GF-D8 (cell line): ENCODE measurements around the gene PKNOX2.
A peak's percentile ranks its signal among the peaks of the same experiment; 100 is the strongest.

ENCODE experiments used
- DNase-seq: peaks from one replicate; lab custom pipeline; 2025; lab: John Stamatoyannopoulos, UW

Gene PKNOX2, protein sequence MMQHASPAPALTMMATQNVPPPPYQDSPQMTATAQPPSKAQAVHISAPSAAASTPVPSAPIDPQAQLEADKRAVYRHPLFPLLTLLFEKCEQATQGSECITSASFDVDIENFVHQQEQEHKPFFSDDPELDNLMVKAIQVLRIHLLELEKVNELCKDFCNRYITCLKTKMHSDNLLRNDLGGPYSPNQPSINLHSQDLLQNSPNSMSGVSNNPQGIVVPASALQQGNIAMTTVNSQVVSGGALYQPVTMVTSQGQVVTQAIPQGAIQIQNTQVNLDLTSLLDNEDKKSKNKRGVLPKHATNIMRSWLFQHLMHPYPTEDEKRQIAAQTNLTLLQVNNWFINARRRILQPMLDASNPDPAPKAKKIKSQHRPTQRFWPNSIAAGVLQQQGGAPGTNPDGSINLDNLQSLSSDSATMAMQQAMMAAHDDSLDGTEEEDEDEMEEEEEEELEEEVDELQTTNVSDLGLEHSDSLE

DNA sequence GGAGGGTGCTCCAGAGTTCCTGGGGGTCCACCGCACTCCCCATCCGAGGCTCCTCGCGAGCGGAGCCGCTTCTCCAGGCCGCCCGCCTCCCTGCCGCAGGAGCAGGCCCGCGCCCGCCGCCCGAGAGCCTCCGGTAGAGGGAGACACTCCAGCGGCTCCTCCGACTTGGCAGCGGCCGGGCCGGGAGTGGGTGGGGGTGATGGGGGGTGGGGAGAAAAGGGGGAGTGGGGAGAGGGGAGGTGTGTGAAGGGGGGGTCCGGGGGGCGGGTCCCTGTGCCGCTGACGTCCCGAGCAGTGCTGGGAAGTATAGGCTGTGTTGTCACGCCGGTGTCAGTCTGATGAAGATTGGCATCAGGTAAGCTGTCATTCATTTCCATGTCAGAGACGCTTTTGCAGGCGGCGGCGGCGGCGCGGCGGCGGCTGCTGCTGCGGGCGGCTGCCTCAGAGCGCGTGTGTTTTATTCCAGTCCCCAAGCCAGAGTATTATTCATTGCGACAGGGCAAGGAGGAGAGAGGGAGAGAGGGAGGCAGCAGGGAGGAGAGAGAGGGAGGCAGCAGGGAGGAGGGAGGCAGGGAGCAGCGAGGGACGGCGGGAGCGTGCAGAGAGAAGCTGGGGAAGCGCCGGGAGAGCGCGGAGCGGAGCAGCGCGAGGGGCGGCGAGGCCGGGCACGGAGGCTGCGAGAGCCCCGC, at the start of gene PKNOX2:
Gene PKNOX2 (plus strand): TSS at position 330 of the 689 bp plus-strand sequence. CDS start 186,555 bp downstream, outside the sequence.
- no peak for DNase-seq

DNA sequence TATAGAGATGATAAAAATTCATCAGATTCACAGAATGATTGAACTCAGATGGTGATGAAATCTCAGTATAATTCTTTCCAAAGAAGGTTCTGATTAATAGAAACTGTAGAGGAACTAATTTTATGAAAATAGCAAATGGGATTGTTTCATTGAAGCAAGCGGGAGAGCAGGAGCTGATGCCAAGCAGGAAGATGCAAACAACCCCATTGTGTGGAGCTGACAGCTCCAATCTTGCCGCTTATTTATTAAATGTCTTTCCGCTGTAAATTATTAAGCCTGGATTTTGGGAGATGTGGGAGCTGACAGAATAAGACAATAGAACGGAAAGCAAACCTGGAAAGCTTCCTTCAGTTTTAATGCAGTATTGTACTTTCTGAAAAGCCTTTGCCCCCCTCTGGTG, 47.1 kb upstream of the PKNOX2 start:
- DNase-seq: no peak

GRCh38 chr11:125123194-125123946, 41.2 kb upstream of the PKNOX2 start:
- DNase-seq: no peak

DNA sequence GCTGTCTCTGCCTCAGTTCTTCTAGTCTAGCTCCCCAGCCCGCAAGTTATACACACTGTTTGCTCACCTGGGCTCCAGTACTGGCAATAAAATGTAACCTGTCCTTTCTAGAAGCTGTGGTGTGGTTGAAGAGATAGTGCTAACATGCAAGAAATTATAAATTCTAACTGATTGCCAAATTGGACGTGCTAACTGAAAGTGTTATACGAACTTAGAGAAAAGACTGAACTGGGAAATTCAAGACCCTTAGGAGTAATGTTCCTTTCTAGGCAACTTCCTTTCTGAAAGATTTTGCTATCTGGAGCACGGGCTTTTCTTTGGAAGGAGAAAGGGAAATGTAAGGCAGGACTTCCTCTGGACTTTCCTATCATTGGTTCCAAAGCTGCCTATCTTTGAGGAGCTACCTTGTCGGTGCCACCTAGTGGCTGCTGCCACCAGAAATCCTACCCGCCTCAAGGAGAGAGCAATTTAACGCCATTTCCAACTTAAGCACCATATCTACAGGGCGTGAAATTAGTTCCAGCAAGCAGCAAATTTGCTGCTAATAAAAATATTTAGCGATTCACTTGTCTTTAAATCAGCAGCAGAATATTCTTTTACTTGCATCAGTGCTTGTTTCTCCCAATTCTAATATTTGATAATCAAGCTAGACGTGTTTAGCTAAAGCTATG, 40.5 kb upstream of the PKNOX2 start:
- peak; percentile 57 for DNase-seq

DNA sequence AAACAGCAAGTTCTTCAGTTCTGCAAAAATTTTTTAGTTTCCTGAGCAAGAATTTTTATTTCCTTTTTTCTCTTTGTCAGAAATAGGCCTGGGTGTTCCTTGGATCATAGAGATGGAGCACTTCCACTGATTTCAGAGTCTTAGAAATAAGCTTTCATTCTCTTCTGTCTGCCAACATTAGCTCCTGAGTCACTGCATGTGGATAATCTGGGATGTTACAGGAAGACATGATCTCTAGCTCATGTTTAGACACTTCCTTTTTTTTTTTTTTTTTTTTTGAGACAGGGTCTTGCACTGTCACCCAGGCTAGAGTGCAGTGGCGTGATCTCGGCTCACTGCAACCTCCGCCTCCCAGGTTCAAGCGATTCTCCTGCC, 39.9 kb upstream of the PKNOX2 start:
- no peak for DNase-seq

DNA sequence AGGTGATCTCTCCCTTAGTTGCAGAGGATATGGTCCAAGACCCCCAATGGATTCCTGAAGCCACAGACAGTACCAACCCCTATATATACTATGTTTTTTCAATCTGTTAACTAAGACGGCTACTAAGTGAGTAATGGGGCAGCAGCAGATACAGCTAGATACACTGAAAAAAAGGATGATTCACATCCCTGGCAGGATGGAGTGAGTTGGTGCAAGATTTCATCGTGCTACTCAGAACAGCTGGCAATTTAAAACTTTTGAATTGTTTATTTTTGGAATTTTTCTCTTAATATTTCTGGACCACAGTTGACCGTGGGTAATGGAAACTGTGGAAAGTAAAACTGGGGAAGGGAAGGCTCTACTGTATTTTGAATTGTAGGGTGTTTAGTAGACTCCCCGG, 36.1 kb upstream of the PKNOX2 start:
- DNase-seq: no peak

DNA sequence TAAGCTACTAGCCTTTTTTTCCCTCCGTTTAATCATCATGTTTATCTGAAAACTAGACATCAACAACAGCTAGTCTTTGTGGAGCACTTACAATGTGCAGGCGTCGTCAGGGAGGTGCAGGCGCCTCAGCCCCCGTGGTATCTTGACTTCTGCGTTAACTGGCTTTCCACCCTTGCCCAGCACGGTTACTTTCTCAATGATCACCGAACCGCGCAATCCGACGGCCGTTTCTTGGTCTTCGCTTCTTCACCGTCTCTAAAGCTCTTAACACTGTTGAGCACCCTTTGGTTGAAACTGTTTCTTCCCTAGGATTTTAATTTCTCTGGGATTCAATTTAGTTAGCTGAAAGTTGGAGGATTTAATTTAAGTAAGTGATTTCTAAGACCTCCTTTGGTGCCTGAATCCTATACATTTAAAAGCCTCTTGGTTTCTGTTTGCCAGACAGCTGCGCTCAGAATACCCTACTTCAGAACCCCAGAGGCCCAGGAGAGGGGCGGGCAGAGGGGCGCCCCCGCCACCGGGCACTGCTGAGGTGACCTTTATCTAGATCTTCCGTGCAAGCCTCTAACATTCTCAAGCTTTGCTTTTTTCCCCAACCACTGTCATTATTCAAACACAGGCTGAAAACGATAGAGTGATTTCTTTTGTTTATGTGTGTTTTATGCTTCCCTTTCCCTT, 35.1 kb upstream of the PKNOX2 start:
- DNase-seq: no peak

DNA sequence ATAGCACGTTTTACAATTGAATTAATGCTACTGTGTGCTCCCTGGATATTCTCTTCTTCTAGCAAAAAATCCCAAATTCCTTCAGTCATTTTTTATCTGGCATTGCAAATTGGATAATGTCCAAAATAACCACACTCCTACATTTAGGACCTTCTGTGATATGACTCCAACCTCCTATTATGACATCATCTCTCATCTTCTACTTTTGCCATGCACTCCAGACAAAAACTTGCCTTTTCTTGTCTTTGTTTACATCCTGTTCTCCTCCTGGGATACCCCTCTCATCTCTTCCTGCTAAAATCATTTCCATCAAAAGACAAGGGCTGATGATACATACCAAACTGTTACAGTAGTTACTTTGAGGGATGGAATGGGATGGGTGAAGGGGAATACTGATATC, 32.5 kb upstream of the PKNOX2 start:
- DNase-seq: no peak

- no peak for DNase-seq
These were observed 32.0 kb upstream of the PKNOX2 start for GRCh38 chr11:125132596-125132995.

DNA sequence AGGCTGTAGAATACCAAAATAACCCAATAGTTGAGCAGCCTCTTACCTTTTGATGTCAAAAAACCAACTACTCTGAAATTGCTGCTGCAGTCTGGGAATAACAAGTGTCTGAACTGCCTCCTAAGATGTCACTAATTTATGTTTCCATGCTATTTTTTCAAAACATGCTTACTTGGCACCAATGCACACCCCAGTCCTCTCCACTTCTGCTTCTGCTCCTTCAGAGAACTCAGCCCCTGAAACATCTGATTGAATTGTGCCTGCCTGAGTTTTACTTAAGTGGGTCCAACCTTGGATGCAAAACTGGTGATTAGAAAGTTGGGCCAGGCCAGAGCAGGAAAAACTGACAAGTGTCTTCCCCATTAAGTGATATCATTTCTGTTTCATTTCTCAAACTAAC, 28.6 kb upstream of the PKNOX2 start:
- DNase-seq: no peak

- no peak for DNase-seq
These were observed 25.6 kb upstream of the PKNOX2 start for GRCh38 chr11:125138966-125139365.

DNA sequence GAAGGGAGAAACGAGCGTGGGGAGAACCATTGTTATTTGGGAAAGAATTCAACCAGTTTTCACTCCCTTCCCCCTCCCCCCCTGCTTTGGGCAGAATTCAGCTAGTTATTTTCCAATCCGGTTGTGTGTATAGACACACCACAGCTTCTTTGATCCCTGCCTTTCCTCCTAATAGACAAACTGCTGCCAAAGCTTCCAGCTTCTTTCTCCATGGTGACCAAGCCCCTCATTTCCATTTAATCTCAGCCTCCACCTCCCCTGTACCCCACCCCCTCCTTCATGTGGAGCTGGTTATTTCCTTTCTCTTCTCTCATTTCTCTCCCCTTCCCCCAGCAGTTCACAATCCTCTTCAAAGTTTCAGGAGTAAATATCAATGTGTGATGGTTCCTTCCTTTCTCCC, 24.8 kb upstream of the PKNOX2 start:
- DNase-seq: no peak

- DNase-seq: no peak
These were observed 24.3 kb upstream of the PKNOX2 start for GRCh38 chr11:125140233-125140632.

GRCh38 chr11:125141178-125141577, 23.4 kb upstream of the PKNOX2 start:
- DNase-seq: no peak

GRCh38 chr11:125141686-125142535, 22.6 kb upstream of the PKNOX2 start:
- DNase-seq: no peak

DNA sequence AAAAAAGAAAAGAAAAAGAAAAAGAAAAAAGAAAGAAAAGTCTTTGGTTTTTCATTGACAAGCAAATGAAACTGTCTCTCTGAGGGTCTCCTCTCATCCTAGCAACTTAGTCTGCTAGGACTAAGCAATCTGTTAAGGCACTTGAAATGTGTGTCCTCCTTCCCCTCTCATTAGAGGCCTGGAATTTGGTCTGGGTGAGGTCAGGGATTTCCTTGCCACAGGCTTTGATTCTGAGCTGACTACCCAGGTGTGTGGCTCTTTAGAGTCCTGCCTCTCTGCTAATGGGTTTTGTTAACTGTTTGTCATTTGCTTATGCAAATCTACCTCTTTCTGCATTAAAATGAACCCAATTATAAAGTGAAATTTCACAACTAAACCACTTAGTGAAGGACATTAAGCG, 18.3 kb upstream of the PKNOX2 start:
- DNase-seq: no peak

DNA sequence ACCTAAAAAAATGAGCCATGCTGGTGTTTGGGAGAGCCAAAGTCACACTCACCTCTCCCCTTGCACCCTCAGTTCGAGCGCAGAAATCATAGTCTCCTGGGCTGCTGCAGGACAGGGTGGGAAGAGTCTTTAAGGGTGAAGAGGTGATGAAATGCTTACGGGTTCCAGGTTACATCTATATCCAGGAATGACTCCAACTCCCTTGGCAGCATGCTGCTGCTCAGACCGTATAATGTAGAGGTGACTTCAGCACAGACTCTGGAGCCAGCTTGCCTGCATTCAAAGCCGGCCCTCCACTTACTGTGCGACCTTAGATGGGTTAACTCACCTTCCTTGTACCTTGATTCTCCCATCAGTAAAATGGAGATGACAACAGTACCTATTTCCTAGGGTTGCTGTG, 17.3 kb upstream of the PKNOX2 start:
- DNase-seq: no peak

DNA sequence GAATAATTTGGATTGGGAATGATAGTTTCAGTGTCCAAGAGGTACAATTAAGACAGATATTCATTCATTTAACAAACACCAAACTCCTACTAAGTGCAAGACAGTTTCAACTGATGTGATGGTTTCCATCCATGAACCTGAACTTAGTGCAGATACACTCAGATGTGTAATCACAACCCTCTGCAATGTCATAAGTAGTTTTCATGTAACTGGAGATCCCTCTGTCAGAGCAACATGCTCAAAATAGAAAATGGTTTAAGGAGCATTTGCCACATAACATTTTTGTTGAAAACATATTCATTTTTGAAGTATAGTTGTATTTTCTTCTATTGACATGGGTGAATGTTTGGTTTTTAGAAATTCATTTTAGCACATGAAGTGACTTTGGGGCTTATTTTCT, 16.5 kb upstream of the PKNOX2 start:
- DNase-seq: no peak

GRCh38 chr11:125148743-125149142, 15.8 kb upstream of the PKNOX2 start:
- no peak for DNase-seq

- no peak for DNase-seq
These were observed 10.7 kb upstream of the PKNOX2 start for GRCh38 chr11:125153837-125154236.
